NCI-H1694 (cell line): ENCODE data around the gene GATD1.
"Not testable (repeated sequence)": the region's sequence is repeated elsewhere in the genome, so short reads cannot be mapped to it uniquely, and the experiment has no call there.

ENCODE experiments used
- DNase-seq: peaks from one replicate; lab custom pipeline; 2025; lab: John Stamatoyannopoulos, UW

GATD1 gene

DNA sequence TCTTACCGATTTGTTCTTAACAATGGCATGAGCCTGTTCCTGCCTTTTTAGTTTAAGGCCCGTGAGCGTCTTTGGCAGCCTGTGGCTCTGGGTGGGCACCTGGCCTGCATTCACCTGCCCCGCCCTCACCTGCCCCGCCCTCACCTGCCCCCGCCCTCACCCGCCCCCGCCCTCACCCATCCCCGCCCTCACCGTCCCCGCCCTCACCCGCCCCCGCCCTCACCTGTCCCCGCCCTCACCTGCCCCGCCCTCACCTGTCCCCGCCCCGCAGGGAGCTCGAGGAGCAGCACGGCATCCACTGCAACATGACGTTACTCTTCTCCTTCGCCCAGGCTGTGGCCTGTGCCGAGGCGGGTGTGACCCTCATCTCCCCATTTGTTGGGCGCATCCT is 14.2 kb downstream of the GATD1 start:
- no peak for DNase-seq

GRCh38 chr11:762421-763072 is 14.7 kb downstream of the GATD1 start:
- peak; percentile 79 for DNase-seq

DNA sequence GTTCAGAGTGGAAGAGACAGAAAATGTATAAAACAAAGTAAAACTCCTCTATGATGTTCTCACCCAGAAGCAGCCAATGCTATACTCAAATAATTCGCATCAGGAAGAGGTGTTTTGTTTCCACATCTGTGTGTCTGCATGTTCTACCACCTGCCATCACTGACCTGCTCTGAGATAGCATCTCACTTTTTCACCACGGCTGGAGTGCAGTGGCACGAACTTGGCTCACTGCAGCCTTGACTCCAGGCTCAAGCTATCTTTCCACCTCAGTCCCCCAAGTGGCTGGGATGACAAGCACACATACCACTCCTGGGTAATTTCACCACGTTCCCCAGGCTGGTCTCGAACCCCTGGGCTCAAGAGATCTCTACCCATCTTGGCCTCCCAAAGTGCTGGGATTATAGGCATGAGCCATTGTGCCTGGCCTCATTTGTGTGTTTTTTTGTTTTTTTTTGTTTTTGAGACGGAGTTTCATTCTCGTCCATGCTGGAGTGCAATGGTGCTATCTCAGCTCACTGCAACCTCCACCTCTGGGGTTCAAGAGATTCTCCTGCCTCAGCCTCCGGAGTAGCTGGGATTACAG is 15.7 kb downstream of the GATD1 start:
- no peak for DNase-seq

- DNase-seq = no peak
Observed at GRCh38 chr11:760236-760635, 17.1 kb downstream of the GATD1 start.

GRCh38 chr11:749731-750130 is 27.6 kb downstream of the GATD1 start:
- no peak for DNase-seq

DNA sequence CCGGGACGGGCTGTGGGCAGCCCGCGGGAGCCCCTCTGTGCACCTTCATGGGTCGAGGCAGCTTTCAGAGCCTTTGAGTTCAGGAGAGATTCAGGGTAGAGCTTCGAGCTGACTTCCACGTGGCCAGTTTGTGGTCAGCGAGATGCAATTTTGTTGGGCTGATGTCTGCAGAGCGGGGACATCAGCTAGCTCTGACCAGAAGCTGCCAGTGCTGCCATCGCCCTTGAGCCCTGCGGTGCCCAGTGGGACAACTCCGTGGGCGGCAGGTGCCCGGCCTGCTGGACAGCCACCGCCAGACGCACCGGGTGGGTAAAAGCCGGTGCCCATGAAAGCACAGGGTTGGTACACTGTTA is 29.3 kb downstream of the GATD1 start:
- DNase-seq = no peak

DNA sequence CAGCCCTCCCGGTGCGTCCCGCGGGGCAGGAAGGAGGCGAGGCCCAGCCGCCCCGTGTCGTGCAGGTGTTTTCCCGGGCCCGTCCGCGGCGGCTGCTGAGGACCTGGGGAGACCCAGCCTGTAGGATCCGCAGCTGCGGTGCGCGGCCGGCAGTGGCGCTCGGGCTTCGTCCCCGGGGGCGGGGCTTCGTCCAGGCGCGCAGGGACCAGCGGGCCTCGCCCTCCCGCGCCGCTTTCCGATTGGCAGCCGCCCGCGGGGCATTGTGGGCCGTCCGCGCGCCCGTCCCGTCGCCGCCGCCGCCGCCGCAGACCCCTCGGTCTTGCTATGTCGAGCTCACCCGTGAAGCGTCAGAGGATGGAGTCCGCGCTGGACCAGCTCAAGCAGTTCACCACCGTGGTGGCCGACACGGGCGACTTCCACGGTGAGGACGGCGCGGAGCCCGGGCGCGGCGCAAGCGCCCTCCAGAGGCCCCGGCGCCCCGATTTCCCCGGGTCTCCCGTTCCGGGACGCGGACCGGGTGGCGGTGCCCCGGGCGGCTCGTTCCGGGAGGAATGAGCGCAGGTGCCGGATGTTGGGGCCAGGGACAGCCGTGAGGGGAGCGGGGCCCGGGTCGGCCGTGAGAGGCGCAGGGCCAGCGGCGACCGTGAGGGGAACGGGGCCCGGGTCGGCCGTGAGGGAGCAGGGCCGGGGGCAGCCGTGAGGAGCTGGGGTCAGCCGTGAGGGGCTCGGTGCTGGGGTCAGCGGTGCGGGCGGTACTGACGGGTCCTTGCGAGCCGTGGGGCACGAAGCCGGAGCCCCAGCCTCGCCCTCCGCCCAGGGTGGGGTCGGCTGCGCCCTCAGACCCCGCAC is 29.9 kb downstream of the GATD1 start, which contains the start of gene TALDO1:
TALDO1 (plus strand) TSS at position 307 of the 849 bp plus-strand sequence; CDS start at position 325, 18 bp downstream.
- peak; percentile 45 for DNase-seq

- DNase-seq = no peak
Observed at GRCh38 chr11:746289-747157, 30.8 kb downstream of the GATD1 start.

- DNase-seq = no peak
Observed at GRCh38 chr11:745428-745827, 31.9 kb downstream of the GATD1 start.

GRCh38 chr11:742571-743201 is 34.6 kb downstream of the GATD1 start:
- no peak for DNase-seq

GRCh38 chr11:742156-742546 is 35.1 kb downstream of the GATD1 start:
- DNase-seq = no peak

GRCh38 chr11:737899-738298 is 39.4 kb downstream of the GATD1 start:
- not testable (repeated sequence) for DNase-seq

DNA sequence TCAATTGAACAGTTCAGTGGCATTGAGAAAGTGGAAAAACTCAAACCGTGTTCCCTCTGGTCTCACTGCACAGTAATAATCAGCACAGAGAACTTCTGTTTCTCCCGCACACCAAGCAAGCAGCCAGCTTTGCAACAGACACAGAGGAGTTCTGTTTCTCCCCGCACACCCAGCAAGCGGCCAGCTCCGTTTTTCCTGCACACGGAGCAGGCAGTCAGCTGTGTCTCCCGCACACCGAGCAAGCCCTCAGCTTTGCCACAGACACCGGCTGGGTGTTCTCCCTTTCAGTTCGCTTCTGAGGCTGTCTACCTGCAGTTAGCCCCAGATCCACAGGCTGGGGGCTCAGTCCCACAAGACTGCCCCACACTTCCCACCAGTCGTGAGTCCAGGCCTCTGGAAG is 39.9 kb downstream of the GATD1 start:
- DNase-seq = no peak

GRCh38 chr11:734541-734940 is 42.7 kb downstream of the GATD1 start:
- not testable (repeated sequence) for DNase-seq

DNA sequence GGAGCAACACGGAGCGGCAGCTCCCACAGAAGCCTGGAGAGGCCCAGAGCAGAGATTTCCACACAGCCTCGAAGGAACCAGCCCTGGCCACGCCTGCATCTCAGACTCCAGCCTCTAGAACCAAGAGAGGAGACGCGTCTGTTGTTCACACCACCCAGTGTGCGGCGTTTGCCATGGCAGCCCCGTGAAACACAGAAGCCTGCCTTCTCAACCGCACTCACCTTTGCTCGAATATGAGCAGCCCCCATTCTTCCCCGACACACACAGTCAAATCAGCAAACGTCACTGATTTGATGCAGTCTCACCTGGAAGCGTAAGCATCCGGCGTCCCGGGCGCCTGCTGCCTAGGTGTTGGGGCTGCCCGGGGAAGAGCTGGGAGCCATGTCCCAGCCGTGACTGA is 44.2 kb downstream of the GATD1 start:
- no peak for DNase-seq

GRCh38 chr11:729492-730074 is 47.7 kb downstream of the GATD1 start:
- DNase-seq = no peak

DNA sequence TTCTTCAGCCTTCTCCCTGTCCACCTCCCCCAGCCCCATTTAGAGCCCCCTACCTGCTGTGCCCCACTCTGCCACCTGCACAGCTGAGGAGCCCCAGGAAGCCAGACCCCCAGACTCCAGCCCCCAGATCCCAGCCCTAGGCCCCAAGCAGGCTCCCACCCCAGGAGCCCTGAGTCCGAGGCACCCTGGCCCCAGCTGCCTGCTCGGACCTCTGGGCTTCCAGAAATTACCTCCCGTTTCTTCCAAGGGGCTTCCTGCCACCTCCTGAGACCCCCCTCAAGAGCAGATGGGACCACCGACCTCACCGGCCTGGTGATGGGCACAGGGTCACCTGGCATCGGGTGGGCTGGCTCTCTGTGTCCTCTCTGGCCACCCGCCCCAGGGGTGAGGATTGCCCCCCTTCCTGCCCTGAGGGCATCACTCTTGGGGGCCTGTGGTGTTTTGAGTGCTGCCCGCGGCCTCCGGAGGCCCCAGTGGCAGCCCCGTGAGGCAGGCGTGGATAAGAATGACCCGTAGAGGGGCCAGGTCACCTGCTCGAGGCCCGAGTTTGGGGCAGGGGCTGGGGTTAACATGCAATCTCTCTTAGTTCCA is 48.3 kb downstream of the GATD1 start:
- no peak for DNase-seq

DNA sequence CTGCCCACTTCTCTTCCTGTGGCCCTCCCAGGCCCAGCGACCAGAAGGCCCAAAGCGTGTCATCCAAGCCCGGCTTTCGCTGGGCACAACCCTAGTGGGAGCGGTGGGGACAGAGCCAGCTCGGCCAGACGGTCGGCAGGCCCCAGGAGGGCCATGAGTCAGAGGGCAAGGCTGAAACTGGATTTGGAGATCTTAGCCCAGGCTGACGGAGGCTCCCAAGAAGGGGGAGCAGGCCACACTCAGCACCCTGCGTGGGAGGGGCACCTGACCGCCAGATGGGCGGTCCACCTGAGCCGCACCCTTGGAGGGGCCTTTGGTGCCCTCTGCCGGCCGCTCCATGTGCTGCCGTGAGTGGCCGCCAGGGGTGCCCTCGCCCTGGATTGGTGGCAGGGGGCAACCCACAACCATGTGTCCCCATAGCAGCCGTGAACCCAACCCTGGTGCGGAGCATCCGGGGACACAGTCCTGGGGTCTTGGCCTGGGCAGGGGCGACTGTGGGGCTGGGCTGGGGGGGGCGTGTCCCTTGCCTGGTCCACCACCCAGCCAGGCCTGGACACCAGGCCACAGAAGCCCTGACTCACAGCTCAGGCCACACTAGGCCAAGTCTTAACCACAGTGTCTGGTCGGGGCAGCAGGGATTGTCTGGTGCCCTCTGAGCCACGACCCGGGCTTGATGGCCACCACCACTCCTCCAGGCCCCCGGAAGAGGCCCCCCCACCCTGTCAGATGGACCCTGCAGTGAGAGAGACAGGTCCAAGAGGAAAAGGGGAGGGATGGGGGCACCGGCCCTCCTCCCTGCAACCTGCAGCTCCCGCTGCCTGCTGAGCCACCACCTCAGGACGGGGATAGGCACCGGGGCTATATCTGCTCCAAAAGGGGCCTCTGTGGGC is 49.2 kb downstream of the GATD1 start:
- DNase-seq = peak; percentile 34

DNA sequence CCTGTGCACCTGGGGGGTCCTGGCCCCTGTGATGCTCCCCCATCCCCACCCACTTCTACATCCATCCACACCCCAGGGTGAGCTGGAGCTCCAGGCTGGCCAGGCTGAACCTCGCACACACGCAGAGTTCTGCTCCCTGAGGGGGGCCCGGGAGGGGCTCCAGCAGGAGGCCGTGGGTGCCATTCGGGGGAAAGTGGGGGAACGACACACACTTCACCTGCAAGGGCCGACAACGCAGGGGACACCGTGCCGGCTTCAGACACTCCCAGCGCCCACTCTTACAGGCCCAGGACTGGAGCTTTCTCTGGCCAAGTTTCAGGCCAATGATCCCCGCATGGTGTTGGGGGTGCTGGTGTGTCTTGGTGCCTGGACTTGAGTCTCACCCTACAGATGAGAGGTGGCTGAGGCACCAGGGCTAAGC is 50.0 kb downstream of the GATD1 start:
- DNase-seq = no peak
